GM23338 (cell line): ENCODE measurements around the gene ANKRD7. TPM values are rescaled to one million over a fixed set of nuclear protein-coding genes. Genes with fewer than 3 reads are reported as not detected.

Source experiments
- ATAC-seq: fragments of 200-7000 bp; cut with Tn5 transposase; 3 replicates; pipeline ENCODE4 v1.9.1; 2020
- DNase-seq: peaks from one replicate; pipeline ENCODE4 v3.0.0-alpha.2; 2015; ENCODE audit warnings: low spot score
- H2AFZ ChIP-seq: fragments of 200-600 bp; sonication (generic); 2 replicates; pipeline ENCODE4 v1.8.0; 2016; ENCODE audit warnings: antibody characterized with exemption, mild to moderate bottlenecking, moderate library complexity
- H3F3A ChIP-seq: fragments of 200-600 bp; sonication (generic); replicated peaks from 2 replicates; pipeline ENCODE4 v1.8.0; 2017; ENCODE audit warnings: antibody characterized with exemption, mixed run types, low read depth
- H3K27ac ChIP-seq: fragments of 200-600 bp; sonication (generic); 2 replicates; pipeline ENCODE4 v1.6.1; 2016; ENCODE audit warnings: low read depth
- H3K27me3 ChIP-seq: fragments of 200-600 bp; sonication (generic); 2 replicates; pipeline ENCODE4 v1.8.0; 2016; ENCODE audit warnings: mild to moderate bottlenecking, mixed run types, moderate library complexity; ENCODE audit not compliant: insufficient read depth
- H3K36me3 ChIP-seq: fragments of 200-600 bp; sonication (generic); 2 replicates; pipeline ENCODE4 v1.8.0; 2016; ENCODE audit warnings: mild to moderate bottlenecking; ENCODE audit not compliant: insufficient read depth
- H3K4me1 ChIP-seq: fragments of 200-600 bp; sonication (generic); 2 replicates; pipeline ENCODE4 v1.8.0; 2016; ENCODE audit warnings: mild to moderate bottlenecking, moderate library complexity; ENCODE audit not compliant: insufficient read depth
- H3K4me2 ChIP-seq: fragments of 200-600 bp; sonication (generic); 2 replicates; pipeline ENCODE4 v1.7.1; 2017; ENCODE audit warnings: mixed run types
- H3K4me3 ChIP-seq: fragments of 200-600 bp; sonication (generic); 2 replicates; pipeline ENCODE4 v1.6.1; 2016; ENCODE audit warnings: mixed run types
- H3K79me2 ChIP-seq: fragments of 200-600 bp; sonication (generic); replicated peaks from 2 replicates; pipeline ENCODE4 v1.8.0; 2017; ENCODE audit warnings: mild to moderate bottlenecking; ENCODE audit not compliant: insufficient read depth
- H3K9me2 ChIP-seq: fragments of 200-600 bp; sonication (generic); 2 replicates; pipeline ENCODE4 v1.8.0; 2017; ENCODE audit not compliant: insufficient read depth
- H4K20me1 ChIP-seq: fragments of 200-600 bp; sonication (generic); replicated peaks from 2 replicates; pipeline ENCODE4 v1.8.0; 2017; ENCODE audit warnings: mild to moderate bottlenecking; ENCODE audit not compliant: insufficient read depth
- H3K27ac Mint-ChIP-seq: 2 replicates; pipeline ENCODE4 v1.8.0; 2020; ENCODE audit warnings: inconsistent platforms, mild to moderate bottlenecking, moderate library complexity, mixed read lengths
- H3K27me3 Mint-ChIP-seq: 3 replicates; pipeline ENCODE4 v1.8.0; 2022; ENCODE audit warnings: low read depth, mild to moderate bottlenecking, moderate library complexity, mixed read lengths, inconsistent platforms; ENCODE audit not compliant: insufficient read depth, poor library complexity
- H3K36me3 Mint-ChIP-seq: 3 replicates; pipeline ENCODE4 v1.8.0; 2021; ENCODE audit warnings: low read depth, mild to moderate bottlenecking, inconsistent platforms, moderate library complexity, mixed read lengths
- H3K4me1 Mint-ChIP-seq: 3 replicates; pipeline ENCODE4 v1.8.0; 2020; ENCODE audit warnings: mild to moderate bottlenecking, inconsistent platforms, mixed read lengths
- H3K4me3 Mint-ChIP-seq: 3 replicates; pipeline ENCODE4 v1.8.0; 2021; ENCODE audit warnings: moderate library complexity, mild to moderate bottlenecking, inconsistent platforms, mixed read lengths
- H3K9me3 Mint-ChIP-seq: 3 replicates; pipeline ENCODE4 v1.8.0; 2020; ENCODE audit warnings: moderate library complexity, mild to moderate bottlenecking, inconsistent platforms, mixed read lengths
- CTCF ChIP-seq, 2 experiments: fragments of 200-600 bp in 1 of 2; sonication (generic) in 1 of 2; conservative IDR thresholded peaks; 2 replicates each; pipeline versions ENCODE4 v1.5.1 to v1.6.1; 2016 to 2017; ENCODE audit warnings: antibody characterized with exemption in 2 of 2, low read depth in 2 of 2, mild to moderate bottlenecking in 2 of 2, moderate library complexity in 1 of 2
- ETS1 ChIP-seq: IDR thresholded peaks from 2 replicates; pipeline ENCODE4 v1.6.1; 2016; ENCODE audit warnings: antibody characterized with exemption
- EZH2 ChIP-seq: fragments of 200-600 bp; sonication (generic); IDR thresholded peaks from one replicate; pipeline ENCODE4 v1.8.0; 2017; ENCODE audit warnings: antibody characterized with exemption, mild to moderate bottlenecking, low read depth; ENCODE audit not compliant: unreplicated experiment
- EZH2phosphoT487 ChIP-seq: fragments of 200-600 bp; sonication (generic); IDR thresholded peaks from one replicate; pipeline ENCODE4 v1.8.1; 2018; ENCODE audit warnings: antibody characterized with exemption; ENCODE audit not compliant: unreplicated experiment
- JUNB ChIP-seq: IDR thresholded peaks from one replicate; pipeline ENCODE4 v1.6.1; 2016; ENCODE audit warnings: antibody characterized with exemption; ENCODE audit not compliant: unreplicated experiment
- NANOG ChIP-seq: IDR thresholded peaks from 2 replicates; pipeline ENCODE4 v1.6.1; 2016; ENCODE audit warnings: antibody characterized with exemption, borderline replicate concordance
- POLR2AphosphoS5 ChIP-seq: IDR thresholded peaks from 2 replicates; pipeline ENCODE4 v1.6.1; 2016; ENCODE audit warnings: antibody characterized with exemption, low read depth
- REST ChIP-seq: IDR thresholded peaks from one replicate; pipeline ENCODE4 v1.6.1; 2018; ENCODE audit warnings: antibody characterized with exemption; ENCODE audit not compliant: unreplicated experiment
- ZNF114 ChIP-seq: fragments of 250-450 bp; sonication (Bioruptor Pico); IDR thresholded peaks from 2 replicates; pipeline ENCODE4 v1.5.0; 2020; ENCODE audit warnings: mild to moderate bottlenecking, moderate library complexity
- ZNF331 ChIP-seq: fragments of 250-450 bp; sonication (Bioruptor Pico); IDR thresholded peaks from 2 replicates; pipeline ENCODE4 v1.5.0; 2020; ENCODE audit warnings: low read depth, mild to moderate bottlenecking, moderate library complexity
- polyA plus RNA-seq: library from polyadenylated mRNA; unstranded; fragments of >200 nt; fragmentation: Nextera tagmentation; extraction: Ambion mirVana; gene quantifications from 2 replicates; pipeline ENCODE4 v1.2.1, GENCODE V29; 2016
- total RNA-seq: library from RNA; depleted of rRNA; stranded (reverse); fragments of >200 nt; shearing (Covaris generic); gene quantifications from 2 replicates; pipeline ENCODE4 v1.2.3, GENCODE V29; 2014

Gene ANKRD7
- total and polyA plus RNA-seq, 2 experiments from 2014 or later, result 1.6 to 2.1 TPM

GRCh38 chr7:118286131-118286530, 61.6 kb downstream of the ANKRD7 start:
- no peak overlapping the region for H3K4me2 ChIP-seq

GRCh38 chr7:118288098-118288497, 63.6 kb downstream of the ANKRD7 start:
- no peak overlapping the region for H3K4me3 ChIP-seq
- H2AFZ ChIP-seq, result no peak overlapping the region
- Mint-ChIP-seq H3K27ac (no peak overlapping the region), H3K4me3 (no peak overlapping the region), H3K9me3 (peaks cover 19% of the 10 kb centered on the region), H3K36me3 (peaks cover 15% of the 10 kb centered on the region), H3K4me1 (no peaks in the 10 kb centered on the region), H3K27me3 (peaks cover 4% of the 10 kb centered on the region)
- H3K36me3 ChIP-seq, result no peaks in the 10 kb centered on the region
- no peak overlapping the region for H3K27ac ChIP-seq
- no peaks in the 10 kb centered on the region for H3K4me1 ChIP-seq
- no peak for DNase-seq
- no peaks in the 10 kb centered on the region for H3K79me2 ChIP-seq
- H3K4me2 ChIP-seq, result no peak overlapping the region
- H3K9me2 ChIP-seq, result peaks cover 12% of the 10 kb centered on the region; the same call in 1 of the 2 replicates
- no peaks in the 10 kb centered on the region for H3F3A ChIP-seq
- no peaks in the 10 kb centered on the region for H3K27me3 ChIP-seq
- ATAC-seq, result no peak
- no peaks in the 10 kb centered on the region for H4K20me1 ChIP-seq
- TF ChIP-seq POLR2AphosphoS5 (no peak), NANOG (no peak), ETS1 (no peak), ZNF331 (CRISPR knock-in tag) (no peak), REST (no peak), JUNB (no peak), EZH2phosphoT487 (no peak), CTCF (conservative IDR thresholded peaks at IDR 0.05; ENCODE audit: low read depth in 2 of 2) (no peak), ZNF114 (CRISPR knock-in tag) (no peak)

More at GRCh38 chr7:118286131-118286530, 61.6 kb downstream of the ANKRD7 start:
- H3K9me2 ChIP-seq, result 0 out of 2 replicates have a peak, but pooled peaks cover 7% of the 10 kb centered on the region
- H3K36me3 ChIP-seq, result no peaks in the 10 kb centered on the region
- ATAC-seq, result no peak
- TF ChIP-seq EZH2, result no peak
- no peak for TF ChIP-seq CTCF (conservative IDR thresholded peaks at IDR 0.05; ENCODE audit: low read depth in 2 of 2)
- Mint-ChIP-seq H3K36me3 (peaks cover 8% of the 10 kb centered on the region), H3K27me3 (peaks cover 6% of the 10 kb centered on the region), H3K27ac (no peak overlapping the region), H3K4me1 (no peaks in the 10 kb centered on the region), H3K4me3 (no peak overlapping the region), H3K9me3 (peaks cover 14% of the 10 kb centered on the region)
- H3K27me3 ChIP-seq, result no peaks in the 10 kb centered on the region
- no peak overlapping the region for H2AFZ ChIP-seq
- no peak for DNase-seq
- H3F3A ChIP-seq, result no peaks in the 10 kb centered on the region
- no peaks in the 10 kb centered on the region for H4K20me1 ChIP-seq
- H3K27ac ChIP-seq, result no peak overlapping the region
- H3K4me1 ChIP-seq, result no peaks in the 10 kb centered on the region
- H3K79me2 ChIP-seq, result no peaks in the 10 kb centered on the region
- H3K4me3 ChIP-seq, result no peak overlapping the region
